ENCODE measurements around the gene ESYT1. TPM values are rescaled to one million over a fixed set of nuclear protein-coding genes. Genes with fewer than 3 reads are reported as not detected.
"Not testable (repeated sequence)": the region's sequence is repeated elsewhere in the genome, so short reads cannot be mapped to it uniquely, and the experiment has no call there.

Gene ESYT1
- total RNA-seq, 1 experiment from 2014 or later: 140 TPM

GRCh38 chr12:56104109-56104814 is 23.8 kb upstream of the ESYT1 start, which contains the start of gene PA2G4:
Gene PA2G4 (plus strand): TSS chr12:56104559. CDS start chr12:56104738, 179 bp downstream.
- peak; percentile 100 for DNase-seq (ENCODE audit: low read depth)

GRCh38 chr12:56104815-56105608 is 23.1 kb upstream of the ESYT1 start:
- DNase-seq (ENCODE audit: low read depth): peak; percentile 30

GRCh38 chr12:56105609-56105902 is 22.5 kb upstream of the ESYT1 start:
- DNase-seq (ENCODE audit: low read depth): no peak

GRCh38 chr12:56107242-56107641 is 20.8 kb upstream of the ESYT1 start:
- no peak for DNase-seq (ENCODE audit: low read depth)

- DNase-seq (ENCODE audit: low read depth): no peak
Observed at GRCh38 chr12:56110571-56110970, 17.5 kb upstream of the ESYT1 start.

- DNase-seq (ENCODE audit: low read depth): no peak
Observed at GRCh38 chr12:56114084-56114483, 14.0 kb upstream of the ESYT1 start.

- peak; percentile 63 for DNase-seq (ENCODE audit: low read depth)
Observed at GRCh38 chr12:56115329-56115728, 12.7 kb upstream of the ESYT1 start.

GRCh38 chr12:56116267-56117081 is 11.6 kb upstream of the ESYT1 start, which contains the start of gene RPL41:
Gene RPL41 (plus strand): TSS chr12:56116633.
- peak; percentile 90 for DNase-seq (ENCODE audit: low read depth)

- DNase-seq (ENCODE audit: low read depth): not testable (repeated sequence)
Observed at GRCh38 chr12:56117082-56117706, 10.9 kb upstream of the ESYT1 start.

GRCh38 chr12:56117778-56118687 is 10.0 kb upstream of the ESYT1 start, which contains the start of gene ZC3H10:
Gene ZC3H10 (plus strand): TSS chr12:56118266. CDS start chr12:56120563, 2,297 bp downstream.
- peak; percentile 100 for DNase-seq (ENCODE audit: low read depth)

- DNase-seq (ENCODE audit: low read depth): no peak
Observed at GRCh38 chr12:56118688-56119357, 9.2 kb upstream of the ESYT1 start.

GRCh38 chr12:56119361-56119796 is 8.7 kb upstream of the ESYT1 start:
- peak; percentile 74 for DNase-seq (ENCODE audit: low read depth)

GRCh38 chr12:56120158-56120846 is 7.8 kb upstream of the ESYT1 start:
- peak; percentile 66 for DNase-seq (ENCODE audit: low read depth)

GRCh38 chr12:56121204-56121870 is 6.7 kb upstream of the ESYT1 start:
- no peak for DNase-seq (ENCODE audit: low read depth)

GRCh38 chr12:56122637-56123036 is 5.4 kb upstream of the ESYT1 start:
- no peak for DNase-seq (ENCODE audit: low read depth)

GRCh38 chr12:56124133-56124532 is 3.9 kb upstream of the ESYT1 start:
- no peak for DNase-seq (ENCODE audit: low read depth)

- no peak for DNase-seq (ENCODE audit: low read depth)
Observed at GRCh38 chr12:56126732-56127239, 1.3 kb upstream of the ESYT1 start.

- DNase-seq (ENCODE audit: low read depth): no peak
Observed at GRCh38 chr12:56127485-56127887, 581 bp upstream of the ESYT1 start.

Data from HT1080 (cell line).